GM21529 (cell line): ENCODE measurements around the gene ASIC3.

Source experiments
- ATAC-seq: cut with Tn5 transposase; IDR thresholded peaks from one replicate; pipeline ENCODE4 v1.9.1; 2021; ENCODE audit not compliant: unreplicated experiment

Gene ASIC3

GRCh38 chr7:151056666-151057505 lies 8.6 kb downstream of the ASIC3 start:
- ATAC-seq, result no peak

GRCh38 chr7:151057506-151057988 lies 9.2 kb downstream of the ASIC3 start, which contains the start of gene CDK5:
Gene CDK5, minus strand, starts transcription at chr7:151057897. Its CDS starts 49 bp downstream, at chr7:151057848.
- ATAC-seq, result peak; percentile 10

- ATAC-seq, result peak; percentile 86
Measured at GRCh38 chr7:151057989-151058780, 9.9 kb downstream of the ASIC3 start.

- no peak for ATAC-seq
Measured at GRCh38 chr7:151058781-151059366, 10.5 kb downstream of the ASIC3 start.

- peak; percentile 29 for ATAC-seq
Measured at GRCh38 chr7:151059367-151060112, 11.2 kb downstream of the ASIC3 start, which contains the start of gene SLC4A2. Gene SLC4A2, plus strand, starts transcription at chr7:151059589. Its CDS starts 2,399 bp downstream, at chr7:151061988.

GRCh38 chr7:151060113-151060415 lies 11.7 kb downstream of the ASIC3 start:
- no peak for ATAC-seq

- ATAC-seq, result no peak
Measured at GRCh38 chr7:151060416-151061212, 12.3 kb downstream of the ASIC3 start.

- ATAC-seq, result no peak
Measured at GRCh38 chr7:151061213-151062110, 13.1 kb downstream of the ASIC3 start.

GRCh38 chr7:151062111-151062398 lies 13.7 kb downstream of the ASIC3 start:
- ATAC-seq, result no peak

- ATAC-seq, result no peak
Measured at GRCh38 chr7:151062399-151063211, 14.3 kb downstream of the ASIC3 start.

- ATAC-seq, result no peak
Measured at GRCh38 chr7:151063212-151063561, 14.9 kb downstream of the ASIC3 start.

- no peak for ATAC-seq
Measured at GRCh38 chr7:151064454-151064853, 16.1 kb downstream of the ASIC3 start.

GRCh38 chr7:151064993-151065392 lies 16.7 kb downstream of the ASIC3 start:
- ATAC-seq, result no peak

GRCh38 chr7:151065516-151065915 lies 17.2 kb downstream of the ASIC3 start:
- ATAC-seq, result no peak

- no peak for ATAC-seq
Measured at GRCh38 chr7:151066273-151066974, 18.1 kb downstream of the ASIC3 start.

- no peak for ATAC-seq
Measured at GRCh38 chr7:151068069-151068773, 19.9 kb downstream of the ASIC3 start.
